ENCODE data around the gene FZR1. TPM values are rescaled to one million over a fixed set of nuclear protein-coding genes. Genes with fewer than 3 reads are reported as not detected.

FZR1 gene
- total RNA-seq, 1 donor from 2014 or later = 23.8 TPM

- DNase-seq (ENCODE audit: low spot score) = no peak
- intact Hi-C loops (cut with DNase I) = loop anchor here (5.0 kb wide), 1 partner anchor 63 kb away; the partner anchor contains the start of gene HMG20B
Observed at GRCh38 chr19:3509566-3509989, 3.5 kb downstream of the FZR1 start.

DNA sequence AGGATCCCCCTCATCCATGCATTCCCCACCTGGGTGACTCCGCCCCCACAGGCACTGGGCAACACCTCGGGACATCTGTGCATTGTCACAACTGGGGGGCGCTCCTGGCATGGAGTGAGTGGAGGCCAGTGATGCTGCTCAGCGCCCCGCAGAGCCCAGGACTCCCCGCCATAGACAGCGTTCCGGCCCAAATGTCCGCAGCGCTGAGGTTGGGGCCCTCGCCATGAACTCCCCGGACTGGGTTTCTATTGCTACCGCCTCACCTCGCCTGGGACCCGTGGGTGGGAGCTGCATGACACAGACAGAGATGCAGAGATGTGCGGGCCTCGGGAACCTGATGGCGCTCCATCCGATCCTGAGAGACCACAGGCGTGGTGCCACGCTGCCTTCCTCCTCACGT, 4.6 kb downstream of the FZR1 start:
- DNase-seq (ENCODE audit: low spot score) = no peak
- intact Hi-C loops (cut with DNase I) = no loop called here

GRCh38 chr19:3511506-3512251, 5.6 kb downstream of the FZR1 start:
- no peak for DNase-seq (ENCODE audit: low spot score)
- intact Hi-C loops (cut with DNase I) = no loop called here

- intact Hi-C loops (cut with DNase I) = no loop called here
- no peak for DNase-seq (ENCODE audit: low spot score)
Observed at GRCh38 chr19:3512562-3513228, 6.6 kb downstream of the FZR1 start.

GRCh38 chr19:3513229-3514140, 7.4 kb downstream of the FZR1 start:
- no peak for DNase-seq (ENCODE audit: low spot score)
- intact Hi-C loops (cut with DNase I) = no loop called here

DNA sequence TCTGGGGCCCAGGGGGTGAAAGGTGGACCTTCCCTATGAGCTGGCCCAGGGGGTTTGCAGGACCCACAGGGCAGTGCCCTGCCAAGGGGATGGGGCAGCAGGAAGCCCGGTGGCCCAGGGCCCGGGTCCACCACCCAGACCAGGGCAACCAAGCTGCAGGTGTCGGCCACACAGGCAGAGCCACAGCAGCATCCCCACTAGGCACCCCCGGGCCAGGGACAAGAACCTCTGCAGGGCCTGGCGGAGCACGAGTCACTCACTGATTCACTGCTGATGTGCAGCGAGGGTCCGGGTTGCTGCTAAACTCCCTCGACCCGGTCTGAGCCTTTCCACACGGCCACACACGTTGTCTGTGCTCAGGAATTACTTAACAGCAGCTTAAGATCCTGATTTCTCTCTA, 8.8 kb downstream of the FZR1 start:
- DNase-seq (ENCODE audit: low spot score) = no peak
- intact Hi-C loops (cut with DNase I) = no loop called here

- intact Hi-C loops (cut with DNase I) = no loop called here
- no peak for DNase-seq (ENCODE audit: low spot score)
Observed at GRCh38 chr19:3515891-3516422, 9.8 kb downstream of the FZR1 start.

- intact Hi-C loops (cut with DNase I) = no loop called here
- DNase-seq (ENCODE audit: low spot score) = no peak
Observed at GRCh38 chr19:3516675-3517207, 10.6 kb downstream of the FZR1 start.

DNA sequence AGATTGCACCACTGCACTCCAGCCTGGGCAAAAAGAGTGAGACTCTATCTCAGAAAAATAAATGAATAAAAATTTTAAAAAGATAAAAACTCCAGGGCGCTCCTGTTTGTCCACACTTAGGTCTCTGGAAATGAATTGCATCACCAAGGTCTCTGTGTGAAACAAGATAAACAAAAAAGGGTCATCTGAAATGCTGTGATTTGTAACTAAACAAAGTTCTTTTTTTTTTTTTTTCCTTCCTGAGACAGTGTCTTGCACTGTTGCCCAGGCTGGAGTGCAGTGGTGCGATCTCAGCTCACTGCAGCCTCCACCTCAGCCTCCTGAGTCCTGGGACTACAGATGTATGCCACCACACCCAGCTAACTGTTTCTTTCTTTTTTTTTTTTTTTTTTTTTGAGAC, 11.5 kb downstream of the FZR1 start:
- intact Hi-C loops (cut with DNase I) = no loop called here

DNA sequence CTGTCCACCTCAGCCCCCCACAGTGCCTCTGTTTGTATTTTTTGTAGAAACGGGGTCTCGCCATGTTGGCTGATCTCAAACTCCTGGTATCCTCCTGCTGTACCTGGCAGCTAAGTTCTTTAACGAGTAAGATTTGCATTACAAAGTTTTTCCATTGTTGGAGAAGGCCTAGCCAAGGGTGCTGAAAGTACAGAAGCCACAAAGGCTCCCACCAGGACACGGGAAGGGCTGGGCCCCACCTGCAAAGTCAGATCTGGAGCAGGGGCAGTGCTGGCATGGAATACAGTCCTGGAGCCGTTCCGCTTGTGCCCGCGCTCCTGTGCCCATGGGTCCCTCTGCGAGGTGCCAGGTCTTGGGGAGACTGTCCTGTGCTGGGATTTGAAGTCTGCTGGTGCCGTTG, 12.1 kb downstream of the FZR1 start:
- DNase-seq (ENCODE audit: low spot score) = no peak
- intact Hi-C loops (cut with DNase I) = no loop called here

More for the DNA sequence above, 11.5 kb downstream of the FZR1 start:
- no peak for DNase-seq (ENCODE audit: low spot score)

- DNase-seq (ENCODE audit: low spot score) = no peak
- intact Hi-C loops (cut with DNase I) = no loop called here
Observed at GRCh38 chr19:3518659-3519058, 12.5 kb downstream of the FZR1 start.

GRCh38 chr19:3519126-3519525, 13.0 kb downstream of the FZR1 start:
- no peak for DNase-seq (ENCODE audit: low spot score)
- intact Hi-C loops (cut with DNase I) = no loop called here

DNA sequence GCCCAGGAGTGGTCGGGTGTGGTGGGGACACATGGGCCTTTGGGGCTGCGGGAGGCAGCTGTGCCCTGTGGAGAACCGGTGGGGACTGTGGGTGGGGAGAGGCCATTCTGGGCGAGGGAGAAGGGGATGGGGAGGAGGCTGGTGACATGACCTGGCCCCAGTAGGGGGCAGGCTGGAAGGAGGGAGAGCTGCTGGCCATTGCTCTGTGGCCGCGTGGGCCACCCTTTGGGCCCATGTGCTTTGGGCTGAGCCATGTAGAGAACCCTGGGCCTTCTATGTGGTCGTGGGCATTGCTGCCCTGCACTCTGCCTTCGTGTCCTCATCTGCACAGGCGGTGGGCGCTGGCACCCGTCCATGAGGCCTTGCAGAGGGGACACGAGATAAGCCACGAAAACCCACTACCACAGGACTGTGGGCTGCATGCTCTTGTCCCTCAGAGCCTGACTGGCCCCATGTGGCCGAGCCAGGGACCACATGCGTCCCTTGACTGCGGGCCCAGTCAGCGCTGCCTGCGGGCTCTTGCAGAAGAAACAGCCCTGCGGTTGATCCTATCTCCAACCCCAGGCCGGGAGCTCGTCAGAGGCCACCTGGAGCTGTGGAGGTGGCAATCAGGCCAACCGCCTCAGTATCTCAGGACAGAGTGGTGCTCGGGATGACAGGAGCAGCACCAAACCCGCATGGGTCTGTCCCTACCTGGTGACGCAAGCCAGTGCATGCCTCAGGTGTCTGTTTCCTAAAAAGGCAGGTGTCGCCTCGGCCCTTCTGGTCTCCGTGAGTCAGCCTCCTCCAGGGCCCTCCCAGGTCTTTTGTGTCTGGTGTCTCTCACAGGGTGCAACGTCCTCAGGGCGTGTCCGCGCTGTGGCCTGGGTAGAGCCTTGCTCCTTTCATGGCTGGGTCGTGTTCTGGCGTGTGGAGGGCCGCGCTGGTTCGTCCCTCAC, 14.3 kb downstream of the FZR1 start:
- no peak for DNase-seq (ENCODE audit: low spot score)
- intact Hi-C loops (cut with DNase I) = no loop called here

- intact Hi-C loops (cut with DNase I) = no loop called here
Observed at GRCh38 chr19:3521104-3521445, 15.0 kb downstream of the FZR1 start.

GRCh38 chr19:3522421-3523360, 16.6 kb downstream of the FZR1 start:
- no peak for DNase-seq (ENCODE audit: low spot score)
- intact Hi-C loops (cut with DNase I) = no loop called here

More at GRCh38 chr19:3521104-3521445, 15.0 kb downstream of the FZR1 start:
- no peak for DNase-seq (ENCODE audit: low spot score)

DNA sequence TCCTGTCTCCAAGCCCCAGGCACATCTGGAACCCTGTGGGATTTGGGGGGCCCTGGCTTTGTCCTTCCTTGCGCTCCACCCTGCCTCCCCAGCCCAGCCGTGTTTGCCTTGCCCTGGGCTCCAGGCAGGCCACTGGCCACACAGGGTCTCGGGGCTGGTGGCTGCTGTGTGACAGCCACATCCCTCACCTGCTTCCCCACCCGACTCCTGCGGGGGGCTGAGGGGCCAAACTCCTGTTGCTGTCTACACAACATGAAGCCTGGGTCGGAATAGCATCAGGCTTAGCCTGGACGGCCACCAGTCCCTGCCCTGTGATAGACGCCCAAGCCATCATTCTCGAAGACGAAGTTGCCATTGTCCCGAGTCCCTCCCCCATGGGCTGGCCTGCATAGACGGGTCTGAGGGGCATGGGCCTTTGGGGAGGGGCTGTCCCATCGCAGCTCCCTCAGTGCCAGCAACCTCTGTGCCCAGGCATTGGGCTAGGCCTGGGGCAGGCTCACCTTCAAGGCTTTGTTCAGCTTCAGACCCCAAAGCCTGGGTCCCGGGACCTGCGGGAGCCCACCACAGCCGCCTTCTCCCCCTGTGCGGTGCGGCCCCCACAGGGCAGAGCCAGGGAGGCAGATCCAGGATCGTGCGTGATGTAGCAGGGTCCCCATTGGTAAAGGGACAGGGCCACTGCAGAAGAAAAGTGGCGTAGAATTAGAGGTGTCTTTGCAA, 17.4 kb downstream of the FZR1 start:
- intact Hi-C loops (cut with DNase I) = no loop called here
- no peak for DNase-seq (ENCODE audit: low spot score)

Measured in cardiac septum (tissue), 1 donor.